LNCAP (cell line): ENCODE results near the gene SLC10A3.

Source experiments
- TF ChIP-seq, protein P1 (sequence below): fragments of 450-650 bp; IDR thresholded peaks from 2 replicates; pipeline ENCODE4 v1.5.1; 2017; ENCODE audit warnings: mild to moderate bottlenecking

Gene SLC10A3, protein sequence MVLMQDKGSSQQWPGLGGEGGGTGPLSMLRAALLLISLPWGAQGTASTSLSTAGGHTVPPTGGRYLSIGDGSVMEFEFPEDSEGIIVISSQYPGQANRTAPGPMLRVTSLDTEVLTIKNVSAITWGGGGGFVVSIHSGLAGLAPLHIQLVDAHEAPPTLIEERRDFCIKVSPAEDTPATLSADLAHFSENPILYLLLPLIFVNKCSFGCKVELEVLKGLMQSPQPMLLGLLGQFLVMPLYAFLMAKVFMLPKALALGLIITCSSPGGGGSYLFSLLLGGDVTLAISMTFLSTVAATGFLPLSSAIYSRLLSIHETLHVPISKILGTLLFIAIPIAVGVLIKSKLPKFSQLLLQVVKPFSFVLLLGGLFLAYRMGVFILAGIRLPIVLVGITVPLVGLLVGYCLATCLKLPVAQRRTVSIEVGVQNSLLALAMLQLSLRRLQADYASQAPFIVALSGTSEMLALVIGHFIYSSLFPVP

GRCh38 chrX:154490414-154491083 is at the start of gene SLC10A3:
Gene SLC10A3, minus strand, starts transcription at chrX:154490629. Its CDS starts 1,689 bp downstream, at chrX:154488940.
- TF ChIP-seq, protein P1, sequence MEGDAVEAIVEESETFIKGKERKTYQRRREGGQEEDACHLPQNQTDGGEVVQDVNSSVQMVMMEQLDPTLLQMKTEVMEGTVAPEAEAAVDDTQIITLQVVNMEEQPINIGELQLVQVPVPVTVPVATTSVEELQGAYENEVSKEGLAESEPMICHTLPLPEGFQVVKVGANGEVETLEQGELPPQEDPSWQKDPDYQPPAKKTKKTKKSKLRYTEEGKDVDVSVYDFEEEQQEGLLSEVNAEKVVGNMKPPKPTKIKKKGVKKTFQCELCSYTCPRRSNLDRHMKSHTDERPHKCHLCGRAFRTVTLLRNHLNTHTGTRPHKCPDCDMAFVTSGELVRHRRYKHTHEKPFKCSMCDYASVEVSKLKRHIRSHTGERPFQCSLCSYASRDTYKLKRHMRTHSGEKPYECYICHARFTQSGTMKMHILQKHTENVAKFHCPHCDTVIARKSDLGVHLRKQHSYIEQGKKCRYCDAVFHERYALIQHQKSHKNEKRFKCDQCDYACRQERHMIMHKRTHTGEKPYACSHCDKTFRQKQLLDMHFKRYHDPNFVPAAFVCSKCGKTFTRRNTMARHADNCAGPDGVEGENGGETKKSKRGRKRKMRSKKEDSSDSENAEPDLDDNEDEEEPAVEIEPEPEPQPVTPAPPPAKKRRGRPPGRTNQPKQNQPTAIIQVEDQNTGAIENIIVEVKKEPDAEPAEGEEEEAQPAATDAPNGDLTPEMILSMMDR, result no peak

DNA sequence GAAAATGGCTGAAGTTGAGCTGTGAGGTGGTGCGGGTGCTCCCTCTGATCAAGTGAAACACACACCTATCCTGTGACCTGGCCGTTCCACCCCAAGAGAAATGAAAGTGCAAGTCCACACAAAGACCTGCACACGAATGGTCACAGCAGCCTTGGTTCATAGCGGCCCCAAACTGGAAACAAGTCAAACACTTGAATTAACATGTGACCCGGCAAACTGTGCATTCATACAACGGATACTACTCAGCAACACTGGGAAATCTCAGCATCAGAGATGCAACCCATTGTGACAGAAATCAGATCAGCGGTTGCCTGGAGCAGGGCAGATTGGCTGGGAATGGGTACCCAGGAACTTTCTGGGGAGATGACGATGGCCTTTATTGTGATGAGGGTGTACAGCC is 48.6 kb upstream of the SLC10A3 start:
- TF ChIP-seq, protein P1, result no peak

DNA sequence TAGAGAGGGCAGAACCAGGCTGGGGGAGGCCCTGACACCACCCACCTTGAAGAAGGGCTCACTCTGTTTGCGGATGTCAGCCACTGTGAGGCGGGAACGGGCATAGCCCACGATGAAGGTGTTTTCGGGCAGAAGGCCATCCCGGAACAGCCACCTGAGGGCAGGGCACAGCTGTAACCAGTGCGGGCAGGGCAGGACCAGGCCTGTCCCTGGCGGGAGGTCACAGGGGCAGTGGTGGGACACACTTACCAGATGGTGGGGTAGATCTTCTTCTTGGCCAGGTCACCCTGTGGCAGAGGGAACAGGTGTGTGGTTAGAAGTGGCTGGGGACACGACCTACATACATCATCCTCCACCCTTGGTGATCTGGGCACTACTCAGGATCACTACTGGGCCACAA is 45.5 kb upstream of the SLC10A3 start:
- TF ChIP-seq, protein P1, result no peak

- TF ChIP-seq, protein P1, result peak; percentile 84
Measured at GRCh38 chrX:154534526-154535322, 44.3 kb upstream of the SLC10A3 start.

DNA sequence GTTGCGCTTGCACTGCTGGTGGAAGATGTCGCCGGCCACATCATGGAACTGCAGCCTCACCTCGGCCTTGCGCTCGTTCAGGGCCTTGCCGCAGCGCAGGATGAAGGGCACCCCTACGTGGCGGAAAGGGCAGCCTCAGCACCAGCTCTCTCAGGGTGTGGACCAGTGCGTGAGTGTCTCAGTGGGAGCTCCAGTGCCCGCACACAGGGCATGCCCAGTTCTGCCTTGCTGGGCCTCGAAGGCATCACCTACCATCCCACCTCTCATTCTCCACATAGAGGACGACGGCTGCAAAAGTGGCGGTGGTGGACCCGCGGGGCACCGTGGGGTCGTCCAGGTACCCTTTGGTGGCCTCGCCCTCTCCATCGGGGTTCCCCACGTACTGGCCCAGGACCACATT is 42.3 kb upstream of the SLC10A3 start:
- TF ChIP-seq, protein P1, result no peak

DNA sequence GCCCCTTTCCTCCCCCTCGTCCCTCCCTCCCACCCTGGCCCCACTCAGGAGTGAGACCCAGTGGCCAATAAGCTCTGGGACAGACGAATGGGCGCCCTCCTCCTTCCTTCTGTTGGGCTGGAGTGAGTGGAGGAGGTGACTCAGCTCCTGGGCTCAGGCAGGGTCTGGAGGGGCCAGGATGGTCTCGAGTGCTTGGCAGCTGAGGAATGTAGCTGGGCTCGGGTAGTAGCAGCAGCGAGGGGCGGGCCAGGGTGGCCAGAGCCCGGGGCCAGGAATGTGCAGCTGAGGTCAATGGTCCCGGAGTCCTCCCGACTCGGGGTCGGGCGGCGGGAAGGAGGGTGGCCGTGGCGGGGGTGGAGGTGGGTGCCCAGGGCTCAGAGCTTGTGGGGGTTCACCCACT is 41.2 kb upstream of the SLC10A3 start:
- TF ChIP-seq, protein P1, result no peak

- TF ChIP-seq, protein P1, result no peak
Measured at GRCh38 chrX:154530286-154530685, 39.9 kb upstream of the SLC10A3 start.
